OCI-M1 (cell line): ENCODE data around the gene ENG.

ENCODE experiments used
- DNase-seq: peaks from one replicate; lab custom pipeline; 2025; lab: John Stamatoyannopoulos, UW

The ENG gene

DNA sequence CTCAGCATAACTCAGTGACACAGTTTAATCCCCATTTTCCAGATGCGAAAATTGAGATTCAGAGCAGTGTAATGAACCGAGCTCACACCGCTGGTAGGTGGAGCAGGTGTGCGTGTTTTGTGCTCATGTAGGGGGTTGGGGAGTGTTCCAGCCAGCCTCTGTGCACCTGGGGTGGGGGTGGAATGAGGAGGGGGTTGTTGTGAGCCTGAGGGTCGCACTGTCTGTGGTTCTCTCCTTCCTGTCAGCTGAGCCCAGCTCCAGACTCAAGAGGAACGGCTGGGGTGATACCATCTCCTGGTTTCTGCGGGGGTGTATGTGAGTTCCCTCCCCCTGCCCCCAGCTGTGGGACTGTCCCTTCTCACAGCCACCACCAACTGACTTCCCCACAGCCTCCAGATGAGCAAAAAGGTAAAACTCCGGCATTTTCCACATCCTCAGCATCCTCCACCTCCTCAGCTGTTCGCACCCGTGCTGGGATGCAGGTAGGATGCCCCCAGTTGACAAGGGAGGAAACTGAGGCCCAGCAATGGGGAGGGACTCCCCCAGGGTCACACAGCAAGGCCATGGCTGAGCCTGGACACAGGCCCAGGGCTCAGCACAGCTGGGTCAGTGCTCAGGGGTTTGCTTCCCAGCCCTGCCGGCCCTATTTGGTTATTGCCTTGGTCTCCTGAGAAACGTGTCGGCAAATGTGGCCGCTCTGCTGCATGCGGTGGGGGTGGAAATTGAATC lies 78.1 kb downstream of the ENG start:
- DNase-seq, result peak; percentile 80

DNA sequence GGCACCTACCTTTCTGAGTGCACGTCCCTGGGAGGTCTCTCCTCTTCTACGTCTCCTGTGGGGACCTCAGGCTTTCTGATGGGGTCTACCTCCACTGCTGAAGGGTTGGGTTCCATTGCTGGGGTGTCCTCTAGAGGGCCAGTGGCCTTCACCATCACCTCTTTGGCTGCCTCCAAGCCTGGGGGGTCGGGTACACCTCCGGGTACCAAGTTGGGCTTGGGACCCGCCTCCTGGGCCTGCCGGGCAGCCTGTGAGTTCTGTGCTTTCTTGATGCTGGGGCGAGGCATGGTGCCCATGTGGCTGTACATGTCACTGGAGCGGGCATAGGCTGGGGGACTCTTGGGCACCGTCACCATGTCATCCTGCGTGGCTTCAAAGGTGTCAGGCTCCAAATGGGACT lies 80.5 kb downstream of the ENG start:
- no peak for DNase-seq

DNA sequence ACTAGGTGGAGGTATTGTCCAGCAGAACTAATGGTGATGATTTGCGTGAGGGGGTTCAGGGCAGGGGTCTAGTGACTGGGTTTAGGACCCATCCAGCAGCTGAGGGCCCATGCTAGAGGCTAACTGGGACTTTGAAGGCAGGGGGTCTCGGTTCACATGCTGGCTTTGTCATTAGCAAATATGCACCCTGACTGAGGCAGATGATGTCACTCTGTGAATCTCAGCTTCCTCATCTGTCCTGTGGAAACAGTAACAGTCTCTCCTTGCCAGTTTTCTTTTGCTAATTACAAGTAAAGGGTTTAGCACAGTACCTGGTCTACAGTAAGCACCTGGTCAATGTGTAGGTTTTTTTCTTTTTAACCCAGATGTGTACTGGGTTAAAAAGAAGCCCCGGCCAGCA lies 81.2 kb downstream of the ENG start:
- no peak for DNase-seq

DNA sequence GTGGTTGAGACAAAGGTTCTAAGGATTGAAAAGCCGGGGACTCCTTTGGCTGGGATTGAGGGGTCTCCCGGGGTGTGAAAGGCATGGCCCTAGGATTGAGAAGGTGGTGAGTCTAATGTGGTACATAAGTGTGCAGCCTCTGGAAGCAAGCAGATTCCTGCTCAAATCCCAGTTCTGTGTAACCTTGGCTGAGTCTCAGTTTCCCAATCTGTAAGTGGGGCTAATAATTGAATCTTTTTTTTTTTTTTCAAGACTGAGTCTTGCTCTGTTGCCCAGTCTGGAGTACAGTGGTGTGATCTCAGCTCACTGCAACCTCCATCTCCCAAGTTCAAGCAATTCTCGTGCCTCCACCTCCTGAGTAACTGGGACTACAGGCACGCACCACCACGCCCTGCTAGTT lies 81.9 kb downstream of the ENG start:
- no peak for DNase-seq

DNA sequence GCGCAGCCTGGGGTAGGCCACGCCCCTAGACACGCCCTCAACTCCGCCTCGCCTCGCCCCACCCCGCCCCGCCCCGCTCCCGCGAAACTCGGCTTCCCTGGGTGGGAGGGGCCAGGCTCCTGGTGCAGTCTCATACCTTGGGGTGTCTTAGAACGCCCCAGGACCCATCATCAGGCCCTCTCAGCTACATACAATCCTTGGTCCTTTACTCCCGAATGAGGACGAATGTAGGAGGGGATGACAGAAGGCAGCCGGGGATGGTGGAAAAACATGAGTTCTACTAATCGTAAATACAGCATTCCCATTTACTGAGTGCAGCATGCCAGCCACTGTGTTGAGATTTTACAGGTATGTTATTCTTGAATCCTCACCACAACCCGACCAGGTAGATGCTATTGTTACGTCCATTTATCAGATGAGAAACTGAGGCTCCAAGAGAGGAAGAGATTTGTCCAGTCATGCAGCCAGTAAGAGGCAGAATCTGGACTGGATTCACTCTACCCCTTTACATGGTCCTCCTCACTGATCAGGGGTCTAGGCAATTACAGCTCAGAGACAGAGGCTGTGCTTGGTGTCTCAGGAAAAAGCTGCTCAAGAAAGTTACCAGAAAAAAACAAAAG lies 82.8 kb downstream of the ENG start:
- DNase-seq, result no peak

DNA sequence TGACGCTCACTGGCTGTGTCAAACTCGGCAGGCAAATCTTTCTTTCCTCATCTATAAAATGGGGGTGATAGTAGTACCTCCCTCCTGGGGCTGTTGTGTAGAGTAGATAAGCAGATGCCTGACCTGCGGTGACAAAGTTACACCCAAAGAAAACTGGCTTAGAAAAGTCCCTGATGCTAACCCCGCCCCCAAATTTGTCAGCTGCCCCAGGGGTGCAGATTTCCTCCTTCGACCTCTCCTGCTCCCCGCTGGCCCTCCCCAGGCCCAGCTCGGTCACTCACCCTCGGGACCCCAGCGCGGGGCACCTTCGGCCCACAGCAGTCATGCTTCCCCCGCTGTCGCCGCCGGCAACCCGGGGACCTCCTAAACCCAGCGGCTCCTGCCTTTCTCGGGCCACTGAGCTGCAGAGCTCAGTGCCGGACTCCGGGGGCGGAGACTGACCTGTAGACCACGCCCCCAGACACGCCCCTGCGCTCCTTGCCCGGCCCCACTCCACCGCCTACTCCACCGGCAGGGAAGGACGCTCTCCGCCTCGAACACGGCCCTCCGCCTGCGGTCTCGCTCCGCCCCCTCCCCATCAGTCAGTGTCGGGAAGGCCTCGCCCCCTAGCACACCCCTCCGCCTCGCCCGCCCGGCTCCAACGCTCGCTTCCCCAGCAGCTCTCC lies 83.4 kb downstream of the ENG start:
- DNase-seq, result peak; percentile 98

DNA sequence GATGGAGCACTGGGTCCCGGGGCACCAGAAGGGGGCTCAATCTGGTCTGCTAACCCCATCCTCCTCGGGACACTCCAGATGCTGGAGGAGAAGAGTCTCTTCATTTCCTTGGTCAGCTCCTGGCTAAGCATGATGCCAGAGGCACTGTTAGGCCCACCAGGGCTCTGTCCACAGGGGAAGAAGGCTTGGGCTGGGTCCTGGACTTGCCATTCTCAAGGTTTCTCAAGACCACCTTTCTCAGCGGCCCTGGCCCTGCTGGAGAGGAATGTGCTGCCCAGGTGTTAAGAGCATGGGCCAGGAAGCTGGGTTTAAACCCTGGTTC lies 83.9 kb downstream of the ENG start:
- DNase-seq, result no peak

DNA sequence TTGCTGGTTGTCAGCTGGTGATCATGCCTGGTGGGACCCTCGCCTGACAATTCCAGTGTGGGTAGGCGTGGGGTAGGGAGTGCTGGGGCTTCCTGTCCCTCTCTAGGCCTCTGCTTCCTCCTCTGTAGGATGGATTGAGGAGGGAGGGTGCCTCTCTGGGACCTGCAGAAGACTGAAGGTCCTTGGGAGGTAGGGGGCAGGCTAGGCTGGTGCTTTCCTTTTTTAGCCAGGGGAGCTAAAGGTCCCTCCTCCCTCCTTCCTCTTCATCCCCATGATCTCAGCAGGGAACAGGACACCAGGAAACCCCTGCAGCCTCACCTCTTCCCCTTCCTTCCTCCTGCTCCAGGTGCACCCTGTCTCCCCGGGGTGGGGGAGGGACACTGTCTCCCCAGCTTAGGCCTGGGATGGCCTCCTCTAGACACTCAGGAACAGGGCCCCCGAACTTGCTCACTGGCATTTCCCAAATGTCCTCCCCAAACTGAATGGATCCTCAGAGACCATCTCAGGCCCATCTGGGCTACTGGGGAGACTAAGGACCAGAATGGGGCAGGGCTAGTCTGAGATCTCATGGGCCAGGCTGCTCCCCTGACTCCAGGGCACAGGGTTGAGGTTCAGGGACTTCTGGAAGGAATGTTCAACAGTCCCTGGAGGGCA lies 84.4 kb downstream of the ENG start:
- no peak for DNase-seq

DNA sequence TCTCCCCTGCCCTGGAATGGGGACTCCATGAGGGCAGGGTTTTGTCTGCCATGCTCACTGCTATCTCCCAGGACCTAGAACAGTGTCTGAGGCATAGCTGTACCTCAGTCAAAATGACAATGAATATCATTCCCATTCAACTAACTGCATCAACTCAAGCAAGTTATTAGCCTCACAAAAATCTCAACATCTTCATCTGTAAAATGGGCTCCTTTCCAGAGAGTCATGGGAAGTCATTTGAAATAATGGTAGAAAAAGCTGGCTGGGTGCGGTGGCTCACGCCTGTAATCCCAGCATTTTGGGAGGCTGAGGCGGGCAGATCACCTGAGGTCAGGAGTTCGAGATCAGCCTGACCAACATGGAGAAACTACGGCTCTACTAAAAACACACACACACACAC lies 85.4 kb downstream of the ENG start:
- no peak for DNase-seq

DNA sequence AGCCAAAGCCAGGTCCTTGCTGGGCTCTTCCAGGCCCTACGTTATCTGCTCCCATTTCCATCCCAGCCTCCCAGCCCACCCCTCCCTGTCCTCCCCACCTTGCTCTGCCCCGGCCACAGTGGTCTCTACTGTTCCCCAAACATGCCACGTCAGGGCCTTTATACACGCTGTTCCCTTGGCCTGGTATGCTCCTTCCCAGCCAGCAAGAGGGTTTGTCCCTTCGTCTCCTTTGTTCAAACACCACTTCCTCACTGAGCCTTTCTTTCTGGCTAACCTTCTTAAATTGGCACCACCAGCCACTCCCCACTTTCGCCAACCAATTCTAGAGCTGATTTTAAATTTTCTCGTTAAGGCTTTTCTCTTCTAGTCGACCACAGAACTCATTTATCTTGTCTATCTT lies 85.8 kb downstream of the ENG start:
- DNase-seq, result no peak

DNA sequence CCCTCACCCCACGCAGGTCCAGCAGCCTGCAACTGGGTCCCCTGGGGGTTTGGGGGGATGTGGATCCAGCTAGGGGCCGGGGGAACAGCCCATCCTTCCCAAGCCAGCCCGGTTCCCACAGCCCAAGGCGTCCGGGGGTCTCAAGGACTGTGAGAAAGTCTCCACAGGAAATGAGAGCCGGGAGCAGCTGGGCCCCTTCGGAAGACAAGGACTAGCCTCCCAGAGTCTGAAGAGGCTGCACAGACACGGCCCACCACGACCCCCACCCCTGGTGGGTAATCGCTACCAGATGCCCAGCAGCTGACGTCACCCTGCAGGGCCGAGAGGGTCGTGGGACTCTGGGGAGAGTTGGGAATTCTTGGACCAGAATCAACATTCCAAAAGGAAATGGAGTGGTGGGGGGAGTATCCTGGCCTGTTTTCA lies 86.5 kb downstream of the ENG start:
- DNase-seq, result no peak

DNA sequence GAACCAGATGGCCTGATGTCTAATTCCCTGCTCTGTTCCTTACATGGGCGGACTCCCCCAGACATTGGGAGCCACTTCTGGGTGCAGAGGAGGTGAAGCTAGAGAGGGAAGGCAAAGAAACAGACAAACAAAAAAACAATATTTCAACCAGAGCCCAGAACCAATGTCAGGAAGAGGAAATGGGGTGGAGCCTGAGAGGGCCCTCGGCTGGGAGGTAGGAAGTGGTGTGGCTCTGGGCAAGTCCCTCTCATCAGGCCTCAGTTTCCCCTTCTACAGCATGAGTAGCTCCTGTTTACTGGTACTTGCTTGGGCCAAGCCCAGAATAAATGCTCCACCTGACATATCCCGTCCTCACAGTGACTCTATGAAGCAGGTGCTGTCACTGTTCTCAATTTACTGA lies 87.0 kb downstream of the ENG start:
- DNase-seq, result no peak

DNA sequence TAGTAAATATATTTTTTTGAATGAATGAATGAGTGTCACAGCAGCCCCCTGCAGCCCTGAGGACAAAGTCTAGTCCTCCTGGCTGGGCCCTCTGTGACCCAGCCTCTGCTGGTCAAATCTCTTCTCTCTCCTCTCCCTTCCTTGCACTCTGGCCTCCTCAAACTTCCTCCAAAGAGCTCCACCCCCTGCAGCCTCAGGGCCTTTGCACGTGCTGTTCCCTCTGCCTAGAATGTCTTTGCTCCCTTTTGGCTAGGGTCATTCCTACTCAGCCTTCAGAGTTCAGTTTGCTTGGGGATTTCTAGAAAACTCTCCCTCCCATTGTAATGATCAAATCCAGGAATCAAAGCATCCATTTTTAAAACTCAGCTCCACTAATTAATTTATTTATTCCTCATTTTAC lies 89.0 kb downstream of the ENG start:
- DNase-seq, result no peak
